HepG2 (cell line): ENCODE data around the gene FRMD4A. TPM values are rescaled to one million over a fixed set of nuclear protein-coding genes. Genes with fewer than 3 reads are reported as not detected.
A peak's percentile ranks its signal among the peaks of the same experiment; 100 is the strongest.

Experiments used
- AHDC1 ChIP-seq: sonication (generic); formaldehyde crosslinking; IDR thresholded peaks from 2 replicates; pipeline ENCODE4 v1.5.1; 2020; ENCODE audit warnings: mild to moderate bottlenecking, missing genetic modification reagents, borderline replicate concordance
- ARID2 ChIP-seq: sonication (generic); formaldehyde crosslinking; IDR thresholded peaks from 2 replicates; pipeline ENCODE4 v1.8.1; 2022; ENCODE audit warnings: mild to moderate bottlenecking, missing genetic modification reagents, borderline replicate concordance
- CERS6 ChIP-seq: sonication (generic); formaldehyde crosslinking; IDR thresholded peaks from 2 replicates; pipeline ENCODE4 v1.5.0; 2020; ENCODE audit warnings: missing genetic modification reagents
- JUNB ChIP-seq: sonication (generic); formaldehyde crosslinking; IDR thresholded peaks from 2 replicates; pipeline ENCODE4 v1.8.0; 2022; ENCODE audit warnings: missing genetic modification reagents, mild to moderate bottlenecking, borderline replicate concordance
- POGK ChIP-seq: sonication (generic); formaldehyde crosslinking; conservative IDR thresholded peaks from 2 replicates; pipeline ENCODE4 v1.8.0; 2022; ENCODE audit warnings: mild to moderate bottlenecking, moderate library complexity, missing genetic modification reagents
- SMARCC2 ChIP-seq: fragments of 450-650 bp; IDR thresholded peaks from 2 replicates; pipeline ENCODE4 v1.6.1; 2017; ENCODE audit warnings: antibody characterized with exemption, mild to moderate bottlenecking
- SNRNP70 ChIP-seq: fragments of 200-400 bp; formaldehyde crosslinking; IDR thresholded peaks from 2 replicates; pipeline ENCODE4 v1.6.1; 2017; ENCODE audit warnings: mild to moderate bottlenecking, low read depth, low read length, moderate library complexity
- ZNF644 ChIP-seq: IDR thresholded peaks from 2 replicates; pipeline ENCODE4 v1.6.1; 2016; ENCODE audit warnings: low read depth
- ZNF782 ChIP-seq: sonication (generic); formaldehyde crosslinking; IDR thresholded peaks from 2 replicates; pipeline ENCODE4 v1.4.0; 2020; ENCODE audit warnings: missing genetic modification reagents, mild to moderate bottlenecking, borderline replicate concordance
- polyA plus RNA-seq, 8 experiments: library from polyadenylated mRNA; depleted of rRNA in 3 of 8; stranded (reverse) in 7 of 8; unstranded in 1 of 8; fragments of >200 nt; fragmentation: Illumina TruSeq in 4 of 8; extraction: Trizol in 4 of 8; gene quantifications; 2 replicates each; pipeline versions ENCODE4 v1.2.1 to v1.2.3, GENCODE V29; 2011 to 2016; ENCODE audit warnings: low read depth in 4 of 8, missing spikeins in 1 of 8, mixed read lengths in 1 of 8; ENCODE audit not compliant: insufficient read depth in 1 of 8
- total RNA-seq, 5 experiments: library from RNA; depleted of rRNA; stranded (reverse); fragments of >200 nt; fragmentation: Illumina TruSeq; extraction: Trizol; gene quantifications; 2 replicates each; pipeline ENCODE4 v1.2.3, GENCODE V29; 2016; ENCODE audit warnings: low read depth in 1 of 5
- TF ChIP-seq, protein P1 (sequence below): sonication (generic); formaldehyde crosslinking; IDR thresholded peaks from 2 replicates; pipeline ENCODE4 v1.5.0; 2020; ENCODE audit warnings: mild to moderate bottlenecking, missing genetic modification reagents, moderate library complexity
- TF ChIP-seq, protein P2 (sequence below): sonication (generic); formaldehyde crosslinking; IDR thresholded peaks from 2 replicates; pipeline ENCODE4 v1.5.1; 2020; ENCODE audit warnings: missing genetic modification reagents, mild to moderate bottlenecking, borderline replicate concordance
- TF ChIP-seq, protein P3 (sequence below): sonication (generic); formaldehyde crosslinking; IDR thresholded peaks from 2 replicates; pipeline ENCODE4 v1.8.1; 2023; ENCODE audit warnings: missing genetic modification reagents, inconsistent platforms, borderline replicate concordance
- TF ChIP-seq, protein P4 (sequence below): sonication (generic); formaldehyde crosslinking; conservative IDR thresholded peaks from 2 replicates; pipeline ENCODE4 v1.8.0; 2022; ENCODE audit warnings: missing genetic modification reagents

FRMD4A gene
- total and polyA plus RNA-seq, 2 of the 13 experiments (the other 11 are each of a cell fraction or from before 2014, with no cell fraction given) = 0.09 to 0.26 TPM

DNA sequence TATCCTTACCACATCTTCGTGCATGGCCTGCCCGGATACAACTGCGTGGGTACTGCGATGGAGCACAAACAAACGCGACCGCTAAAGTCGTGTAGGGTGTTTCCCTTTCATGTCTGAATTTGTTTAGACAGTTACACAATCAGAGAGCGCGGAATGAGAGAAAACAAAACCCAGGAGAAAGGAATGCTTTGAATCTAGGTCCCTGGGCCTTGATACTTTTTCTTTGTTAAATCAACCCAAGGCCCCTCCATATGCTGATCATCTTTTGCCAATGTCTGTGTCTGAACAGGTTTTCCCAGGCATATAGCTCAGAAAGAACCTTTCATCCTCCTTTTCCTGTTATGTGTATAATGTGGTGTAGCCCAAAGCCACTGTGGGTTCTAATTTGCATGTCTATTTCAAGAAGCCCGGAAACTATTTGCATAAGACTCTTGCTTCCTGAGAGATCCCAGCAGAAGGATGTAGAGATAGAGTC lies 145.8 kb downstream of the FRMD4A start (continued):
- TF ChIP-seq, protein P1, sequence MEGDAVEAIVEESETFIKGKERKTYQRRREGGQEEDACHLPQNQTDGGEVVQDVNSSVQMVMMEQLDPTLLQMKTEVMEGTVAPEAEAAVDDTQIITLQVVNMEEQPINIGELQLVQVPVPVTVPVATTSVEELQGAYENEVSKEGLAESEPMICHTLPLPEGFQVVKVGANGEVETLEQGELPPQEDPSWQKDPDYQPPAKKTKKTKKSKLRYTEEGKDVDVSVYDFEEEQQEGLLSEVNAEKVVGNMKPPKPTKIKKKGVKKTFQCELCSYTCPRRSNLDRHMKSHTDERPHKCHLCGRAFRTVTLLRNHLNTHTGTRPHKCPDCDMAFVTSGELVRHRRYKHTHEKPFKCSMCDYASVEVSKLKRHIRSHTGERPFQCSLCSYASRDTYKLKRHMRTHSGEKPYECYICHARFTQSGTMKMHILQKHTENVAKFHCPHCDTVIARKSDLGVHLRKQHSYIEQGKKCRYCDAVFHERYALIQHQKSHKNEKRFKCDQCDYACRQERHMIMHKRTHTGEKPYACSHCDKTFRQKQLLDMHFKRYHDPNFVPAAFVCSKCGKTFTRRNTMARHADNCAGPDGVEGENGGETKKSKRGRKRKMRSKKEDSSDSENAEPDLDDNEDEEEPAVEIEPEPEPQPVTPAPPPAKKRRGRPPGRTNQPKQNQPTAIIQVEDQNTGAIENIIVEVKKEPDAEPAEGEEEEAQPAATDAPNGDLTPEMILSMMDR (CRISPR knock-in tag) = no peak
- TF ChIP-seq, protein P2, sequence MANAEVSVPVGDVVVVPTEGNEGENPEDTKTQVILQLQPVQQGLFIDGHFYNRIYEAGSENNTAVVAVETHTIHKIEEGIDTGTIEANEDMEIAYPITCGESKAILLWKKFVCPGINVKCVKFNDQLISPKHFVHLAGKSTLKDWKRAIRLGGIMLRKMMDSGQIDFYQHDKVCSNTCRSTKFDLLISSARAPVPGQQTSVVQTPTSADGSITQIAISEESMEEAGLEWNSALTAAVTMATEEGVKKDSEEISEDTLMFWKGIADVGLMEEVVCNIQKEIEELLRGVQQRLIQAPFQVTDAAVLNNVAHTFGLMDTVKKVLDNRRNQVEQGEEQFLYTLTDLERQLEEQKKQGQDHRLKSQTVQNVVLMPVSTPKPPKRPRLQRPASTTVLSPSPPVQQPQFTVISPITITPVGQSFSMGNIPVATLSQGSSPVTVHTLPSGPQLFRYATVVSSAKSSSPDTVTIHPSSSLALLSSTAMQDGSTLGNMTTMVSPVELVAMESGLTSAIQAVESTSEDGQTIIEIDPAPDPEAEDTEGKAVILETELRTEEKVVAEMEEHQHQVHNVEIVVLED = no peak
- TF ChIP-seq SNRNP70 = no peak
- TF ChIP-seq AHDC1 (CRISPR knock-in tag) = peak; percentile 63; the same call in 1 of the 2 replicates
- TF ChIP-seq SMARCC2 = no peak
- TF ChIP-seq, protein P3, sequence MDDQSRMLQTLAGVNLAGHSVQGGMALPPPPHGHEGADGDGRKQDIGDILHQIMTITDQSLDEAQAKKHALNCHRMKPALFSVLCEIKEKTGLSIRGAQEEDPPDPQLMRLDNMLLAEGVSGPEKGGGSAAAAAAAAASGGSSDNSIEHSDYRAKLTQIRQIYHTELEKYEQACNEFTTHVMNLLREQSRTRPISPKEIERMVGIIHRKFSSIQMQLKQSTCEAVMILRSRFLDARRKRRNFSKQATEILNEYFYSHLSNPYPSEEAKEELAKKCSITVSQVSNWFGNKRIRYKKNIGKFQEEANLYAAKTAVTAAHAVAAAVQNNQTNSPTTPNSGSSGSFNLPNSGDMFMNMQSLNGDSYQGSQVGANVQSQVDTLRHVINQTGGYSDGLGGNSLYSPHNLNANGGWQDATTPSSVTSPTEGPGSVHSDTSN (CRISPR knock-in tag) = no peak
- TF ChIP-seq, protein P4, sequence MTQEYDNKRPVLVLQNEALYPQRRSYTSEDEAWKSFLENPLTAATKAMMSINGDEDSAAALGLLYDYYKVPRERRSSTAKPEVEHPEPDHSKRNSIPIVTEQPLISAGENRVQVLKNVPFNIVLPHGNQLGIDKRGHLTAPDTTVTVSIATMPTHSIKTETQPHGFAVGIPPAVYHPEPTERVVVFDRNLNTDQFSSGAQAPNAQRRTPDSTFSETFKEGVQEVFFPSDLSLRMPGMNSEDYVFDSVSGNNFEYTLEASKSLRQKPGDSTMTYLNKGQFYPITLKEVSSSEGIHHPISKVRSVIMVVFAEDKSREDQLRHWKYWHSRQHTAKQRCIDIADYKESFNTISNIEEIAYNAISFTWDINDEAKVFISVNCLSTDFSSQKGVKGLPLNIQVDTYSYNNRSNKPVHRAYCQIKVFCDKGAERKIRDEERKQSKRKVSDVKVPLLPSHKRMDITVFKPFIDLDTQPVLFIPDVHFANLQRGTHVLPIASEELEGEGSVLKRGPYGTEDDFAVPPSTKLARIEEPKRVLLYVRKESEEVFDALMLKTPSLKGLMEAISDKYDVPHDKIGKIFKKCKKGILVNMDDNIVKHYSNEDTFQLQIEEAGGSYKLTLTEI (CRISPR knock-in tag) = no peak
- no peak for TF ChIP-seq ARID2 (CRISPR knock-in tag)
- TF ChIP-seq ZNF782 = no peak
- no peak for TF ChIP-seq CERS6
- TF ChIP-seq POGK (CRISPR knock-in tag) = no peak
- 0 out of 2 replicates have a peak, but pooled peaks have one; percentile 60 for TF ChIP-seq ZNF644 (CRISPR knock-in tag)
- TF ChIP-seq JUNB (CRISPR knock-in tag) = no peak
